NCI-H1930 (cell line): ENCODE results near the gene OSTF1.

Experiments used
- DNase-seq, 2 experiments: peaks; one replicate each; lab custom pipeline; 2025; lab: John Stamatoyannopoulos, UW

Gene OSTF1

DNA sequence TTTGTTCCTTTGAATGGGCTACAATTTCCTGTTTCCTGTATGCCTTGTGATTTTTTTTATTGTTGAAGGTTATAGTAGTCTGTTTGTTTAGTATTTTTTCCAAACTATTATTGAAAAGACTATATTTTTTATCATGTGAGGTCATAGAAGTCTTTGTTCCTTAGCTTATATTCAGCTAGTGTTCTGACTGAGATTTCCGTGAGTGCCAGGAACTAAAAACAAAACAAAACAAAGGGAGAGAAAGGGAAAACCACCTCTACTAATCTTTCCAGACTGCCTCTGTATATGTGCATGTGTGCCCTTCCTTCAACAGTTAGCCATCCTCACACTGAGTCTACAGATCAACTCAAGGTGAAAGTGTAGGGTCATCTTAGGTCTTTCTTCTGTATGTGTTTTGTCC, 79.0 kb downstream of the OSTF1 start:
- DNase-seq: no peak

DNA sequence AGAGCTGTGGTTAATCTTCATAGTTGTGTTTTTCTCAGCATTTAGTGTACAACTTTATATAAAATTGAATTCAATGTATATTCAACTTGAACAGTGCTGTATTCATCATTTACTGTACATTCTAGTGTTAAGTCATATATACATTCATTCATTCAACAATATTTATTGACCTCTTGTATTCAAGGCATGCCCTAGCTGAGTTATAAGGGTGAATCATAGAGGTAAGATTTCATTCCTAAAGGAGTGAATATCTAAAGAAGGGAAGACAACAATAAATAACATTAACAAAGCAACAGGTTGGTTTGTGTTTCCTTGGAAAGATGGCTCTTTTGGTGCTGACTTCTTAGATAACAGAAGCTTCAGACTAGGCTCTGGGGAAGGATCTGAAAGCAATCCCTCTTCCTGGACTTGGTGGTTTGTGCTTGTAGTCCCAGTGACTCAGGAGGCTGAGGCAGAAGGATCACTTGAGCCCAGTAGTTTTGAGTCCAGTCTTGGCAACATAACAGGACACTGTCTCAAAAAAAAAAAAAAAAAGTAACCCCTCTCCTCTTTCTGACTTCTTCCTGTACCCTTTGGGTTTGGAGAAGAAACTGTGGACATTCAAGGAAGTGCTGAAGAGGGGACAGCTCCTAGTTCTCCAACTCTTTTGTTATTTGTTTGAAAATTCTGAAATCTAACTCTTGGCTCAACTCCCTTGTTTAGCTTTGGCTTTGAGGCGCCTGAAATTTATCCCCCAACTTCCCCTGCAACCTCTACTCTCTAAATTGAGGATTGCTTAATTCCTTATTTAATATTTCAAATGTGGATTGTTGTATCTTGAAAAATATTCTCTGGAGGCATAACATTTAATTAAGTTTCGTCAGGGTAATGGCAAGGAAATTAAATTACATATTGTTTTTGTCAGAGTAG, 80.2 kb downstream of the OSTF1 start:
- DNase-seq: no peak

- no peak for DNase-seq
Observed at GRCh38 chr9:75169623-75170022, 81.3 kb downstream of the OSTF1 start.

DNA sequence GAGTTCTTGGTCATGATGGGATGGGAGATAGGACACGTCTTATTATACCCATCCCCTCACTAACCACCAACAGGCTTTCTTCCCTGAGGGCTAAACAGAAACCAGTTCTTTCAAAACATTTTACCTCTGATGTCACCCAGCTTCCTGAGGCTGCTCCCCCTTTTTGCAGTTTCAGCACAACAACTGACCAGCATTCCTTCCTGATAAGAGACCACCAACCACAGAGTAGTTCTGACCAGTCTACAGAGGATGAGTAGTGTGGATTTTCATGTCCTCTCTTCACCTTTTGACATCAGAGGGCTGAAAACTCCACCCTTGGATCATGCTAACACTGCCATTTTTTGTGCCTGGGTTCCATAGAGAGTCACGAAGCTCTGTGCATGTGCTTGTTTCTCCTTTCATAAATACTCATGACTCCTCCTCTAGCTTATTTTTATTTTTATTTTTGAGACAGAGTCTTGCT, 82.6 kb downstream of the OSTF1 start:
- DNase-seq: no peak

GRCh38 chr9:75175395-75175794, 87.1 kb downstream of the OSTF1 start:
- no peak for DNase-seq

GRCh38 chr9:75176037-75176436, 87.7 kb downstream of the OSTF1 start:
- no peak for DNase-seq

DNA sequence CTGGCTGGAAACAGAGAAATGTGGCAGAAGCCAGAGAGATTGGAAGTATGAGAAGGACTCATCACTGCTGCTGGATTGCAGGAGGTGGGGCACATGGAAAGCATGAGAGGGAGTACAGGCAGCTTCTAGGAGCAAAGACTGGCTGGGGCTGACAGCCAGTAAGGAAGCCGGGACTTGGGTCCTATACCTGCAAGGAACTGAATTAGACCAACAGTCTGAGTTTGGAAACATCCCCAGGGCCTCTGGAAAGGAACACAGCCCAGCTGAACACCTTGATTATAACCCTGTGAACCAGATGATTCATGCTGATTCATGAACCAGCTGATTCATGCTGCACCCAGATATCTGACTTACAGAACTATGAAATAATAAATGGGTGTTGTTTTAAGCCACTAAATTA, 93.4 kb downstream of the OSTF1 start:
- DNase-seq: no peak

GRCh38 chr9:75183306-75183705, 95.0 kb downstream of the OSTF1 start:
- no peak for DNase-seq

DNA sequence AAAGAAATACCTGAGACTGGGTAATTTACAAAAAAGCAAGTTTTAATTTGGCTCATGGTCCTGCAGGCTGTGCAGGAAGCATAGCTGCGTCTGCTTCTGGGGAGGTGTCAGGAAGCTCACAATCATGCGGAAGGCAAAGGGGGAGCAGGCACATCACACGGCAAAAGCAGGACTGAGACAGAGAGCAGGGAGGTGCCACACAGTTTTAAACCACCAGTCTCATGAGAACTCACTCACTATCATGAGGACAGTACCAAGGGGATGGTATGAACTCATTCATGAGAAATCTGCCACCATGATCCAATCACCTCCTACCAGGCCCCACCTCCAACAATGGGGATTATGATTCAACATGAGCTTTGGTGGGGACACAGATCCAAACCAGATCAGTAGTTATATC, 96.2 kb downstream of the OSTF1 start:
- no peak for DNase-seq

GRCh38 chr9:75185585-75186170, 97.4 kb downstream of the OSTF1 start:
- DNase-seq: peak; percentile 15 to 18

DNA sequence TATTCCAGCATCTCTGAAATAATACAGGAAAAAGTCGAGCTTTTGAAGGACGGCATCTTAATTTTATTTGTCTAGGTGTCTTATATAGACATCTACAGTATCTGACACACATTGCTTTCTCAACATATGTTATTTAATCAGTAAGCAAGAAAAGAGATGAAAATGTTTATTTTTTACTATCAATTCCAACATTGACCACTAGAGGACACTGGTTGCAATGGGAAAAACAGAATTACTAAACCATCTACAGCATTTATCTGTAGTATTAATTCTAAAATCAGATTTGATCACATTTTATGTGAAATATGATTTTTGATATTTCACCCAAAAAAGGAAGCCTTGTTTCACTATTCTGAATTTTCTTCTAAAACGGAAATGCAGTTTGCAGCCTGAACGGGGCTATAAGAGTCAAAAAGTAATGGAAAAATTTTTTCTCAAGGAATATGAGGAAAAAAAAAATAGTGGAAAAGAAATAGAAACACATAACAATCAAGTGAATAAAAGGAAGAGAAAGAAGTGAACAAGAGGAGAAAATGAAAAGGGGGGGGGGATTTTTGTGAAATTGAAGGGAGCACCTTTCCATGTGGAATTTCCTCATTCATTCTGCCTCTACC, 98.6 kb downstream of the OSTF1 start:
- no peak for DNase-seq

DNA sequence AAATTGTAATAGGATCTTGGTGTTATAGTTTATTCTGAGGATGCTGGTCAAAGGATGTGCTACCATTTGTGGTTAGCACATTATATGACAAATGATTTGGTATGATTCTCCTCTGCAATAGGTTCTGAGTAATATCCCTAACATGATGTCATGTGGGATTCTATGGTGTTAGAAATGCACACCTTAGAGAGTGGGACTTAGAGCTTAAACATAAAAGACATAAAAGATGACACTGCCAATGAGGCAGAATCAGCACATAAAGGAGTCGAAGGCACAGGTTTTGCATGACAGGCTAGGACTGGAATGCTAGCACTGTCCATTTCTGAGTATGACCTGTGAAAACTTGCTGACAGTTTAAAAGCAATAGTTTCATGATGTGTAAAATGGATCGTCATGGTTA, 100.4 kb downstream of the OSTF1 start:
- DNase-seq: no peak

- DNase-seq: no peak
Observed at GRCh38 chr9:75190762-75191161, 102.4 kb downstream of the OSTF1 start.
